HepG2 (cell line): ENCODE measurements around the gene VSX1. TPM values are rescaled to one million over a fixed set of nuclear protein-coding genes. Genes with fewer than 3 reads are reported as not detected.

ENCODE experiments used
- AKAP8 ChIP-seq: sonication (generic); formaldehyde crosslinking; IDR thresholded peaks from 2 replicates; pipeline ENCODE4 v1.5.1; 2020; ENCODE audit warnings: mild to moderate bottlenecking, missing genetic modification reagents
- DR1 ChIP-seq: sonication (generic); formaldehyde crosslinking; IDR thresholded peaks from 2 replicates; pipeline ENCODE4 v1.8.0; 2021; ENCODE audit warnings: mild to moderate bottlenecking, missing genetic modification reagents, inconsistent platforms
- GATAD1 ChIP-seq: IDR thresholded peaks from 2 replicates; pipeline ENCODE4 v1.6.1; 2016; ENCODE audit warnings: missing genetic modification reagents, missing compliant biosample characterization
- HOXA3 ChIP-seq: sonication (generic); formaldehyde crosslinking; IDR thresholded peaks from 2 replicates; pipeline ENCODE4 v1.5.0; 2020; ENCODE audit warnings: missing genetic modification reagents
- KLF16 ChIP-seq, 2 experiments: sonication (generic) in 1 of 2; formaldehyde crosslinking in 1 of 2; IDR thresholded peaks; 2 replicates each; pipeline versions ENCODE4 v1.6.1 to v1.8.0; 2016 to 2023; ENCODE audit warnings: missing genetic modification reagents in 2 of 2, missing compliant biosample characterization in 1 of 2
- MATR3 ChIP-seq: sonication (generic); formaldehyde crosslinking; IDR thresholded peaks from 2 replicates; pipeline ENCODE4 v1.4.0; 2020; ENCODE audit warnings: missing genetic modification reagents
- MXI1 ChIP-seq: IDR thresholded peaks from 3 replicates; pipeline ENCODE4 v1.6.1; 2012; ENCODE audit warnings: low read depth, low read length, inconsistent platforms, borderline replicate concordance
- RARG ChIP-seq: sonication (generic); formaldehyde crosslinking; IDR thresholded peaks from 2 replicates; pipeline ENCODE4 v1.4.0; 2020; ENCODE audit warnings: low read depth, mild to moderate bottlenecking, missing genetic modification reagents
- RBFOX2 ChIP-seq: fragments of 200-400 bp; formaldehyde crosslinking; IDR thresholded peaks from 2 replicates; pipeline ENCODE4 v1.6.1; 2017; ENCODE audit warnings: low read depth, mild to moderate bottlenecking, low read length
- RBM22 ChIP-seq: fragments of 200-400 bp; formaldehyde crosslinking; optimal IDR thresholded peaks from 2 replicates; pipeline ENCODE3; 2017; ENCODE audit warnings: mild to moderate bottlenecking, low read length, moderate library complexity
- SIX1 ChIP-seq: sonication (generic); formaldehyde crosslinking; IDR thresholded peaks from 2 replicates; pipeline ENCODE4 v1.4.0; 2020; ENCODE audit warnings: missing genetic modification reagents, borderline replicate concordance
- SOX5 ChIP-seq: IDR thresholded peaks from 2 replicates; pipeline ENCODE4 v1.6.1; 2016; ENCODE audit warnings: borderline replicate concordance
- SP5 ChIP-seq: IDR thresholded peaks from 2 replicates; pipeline ENCODE4 v1.6.1; 2016; ENCODE audit warnings: low read depth, borderline replicate concordance
- TBP ChIP-seq: sonication (generic); formaldehyde crosslinking; IDR thresholded peaks from 2 replicates; pipeline ENCODE4 v1.5.0; 2020; ENCODE audit warnings: missing genetic modification reagents
- TFDP2 ChIP-seq: sonication (generic); formaldehyde crosslinking; IDR thresholded peaks from 2 replicates; pipeline ENCODE4 v1.4.0; 2020; ENCODE audit warnings: missing genetic modification reagents
- TRAFD1 ChIP-seq: sonication (generic); formaldehyde crosslinking; IDR thresholded peaks from 2 replicates; pipeline ENCODE4 v1.5.1; 2020; ENCODE audit warnings: missing genetic modification reagents, mild to moderate bottlenecking, borderline replicate concordance
- ZC3H4 ChIP-seq: sonication (generic); formaldehyde crosslinking; IDR thresholded peaks from 2 replicates; pipeline ENCODE4 v1.4.0; 2020; ENCODE audit warnings: missing genetic modification reagents, borderline replicate concordance
- ZNF101 ChIP-seq: sonication (generic); formaldehyde crosslinking; IDR thresholded peaks from 2 replicates; pipeline ENCODE4 v1.4.0; 2020; ENCODE audit warnings: mild to moderate bottlenecking, low read depth, missing genetic modification reagents, borderline replicate concordance
- ZNF138 ChIP-seq: sonication (generic); formaldehyde crosslinking; IDR thresholded peaks from 2 replicates; pipeline ENCODE4 v1.5.0; 2020; ENCODE audit warnings: mild to moderate bottlenecking, low read depth, missing genetic modification reagents
- ZNF33A ChIP-seq: sonication (generic); formaldehyde crosslinking; IDR thresholded peaks from 2 replicates; pipeline ENCODE4 v1.5.1; 2020; ENCODE audit warnings: missing genetic modification reagents, mild to moderate bottlenecking, moderate library complexity, borderline replicate concordance
- ZNF354B ChIP-seq: sonication (generic); formaldehyde crosslinking; IDR thresholded peaks from 2 replicates; pipeline ENCODE4 v1.8.0; 2022; ENCODE audit warnings: mild to moderate bottlenecking, missing genetic modification reagents
- polyA plus RNA-seq, 8 experiments: library from polyadenylated mRNA; depleted of rRNA in 3 of 8; stranded (reverse) in 7 of 8; unstranded in 1 of 8; fragments of >200 nt; fragmentation: Illumina TruSeq in 4 of 8; extraction: Trizol in 4 of 8; gene quantifications; 2 replicates each; pipeline versions ENCODE4 v1.2.1 to v1.2.3, GENCODE V29; 2011 to 2016; ENCODE audit warnings: low read depth in 4 of 8, missing spikeins in 1 of 8, mixed read lengths in 1 of 8; ENCODE audit not compliant: insufficient read depth in 1 of 8
- total RNA-seq, 5 experiments: library from RNA; depleted of rRNA; stranded (reverse); fragments of >200 nt; fragmentation: Illumina TruSeq; extraction: Trizol; gene quantifications; 2 replicates each; pipeline ENCODE4 v1.2.3, GENCODE V29; 2016; ENCODE audit warnings: low read depth in 1 of 5
- TF ChIP-seq, protein P1 (sequence below): sonication (generic); formaldehyde crosslinking; conservative IDR thresholded peaks from 2 replicates; pipeline ENCODE4 v1.5.0; 2020; ENCODE audit warnings: missing genetic modification reagents

The VSX1 gene
- total and polyA plus RNA-seq, 2 of the 13 experiments (the other 11 are each of a cell fraction or from before 2014, with no cell fraction given): 0.04 TPM; not detected in 1

- peak; percentile 83 for TF ChIP-seq HOXA3 (CRISPR knock-in tag)
- no peak for TF ChIP-seq RARG (CRISPR knock-in tag)
- 0 out of 2 replicates have a peak, but pooled peaks have one; percentile 13 for TF ChIP-seq GATAD1 (CRISPR knock-in tag)
- TF ChIP-seq ZNF354B (CRISPR knock-in tag): no peak; the same call in 1 of the 2 replicates
- TF ChIP-seq ZC3H4 (CRISPR knock-in tag): 0 out of 2 replicates have a peak, but pooled peaks have one; percentile 8
- no peak for TF ChIP-seq TBP (CRISPR knock-in tag)
- TF ChIP-seq TRAFD1 (CRISPR knock-in tag): no peak
- TF ChIP-seq MATR3 (CRISPR knock-in tag): no peak
- TF ChIP-seq MXI1: no peak
- TF ChIP-seq RBM22: no peak
- no peak; the same call in 1 of the 2 replicates for TF ChIP-seq DR1 (CRISPR knock-in tag)
- TF ChIP-seq ZNF33A (CRISPR knock-in tag): no peak
- 0 out of 4 replicates have a peak, but pooled peaks of 1 of the 2 experiments have one; percentile 31 for TF ChIP-seq KLF16 (CRISPR knock-in tag; IDR thresholded peaks at IDR 0.05)
- TF ChIP-seq SOX5 (CRISPR knock-in tag): peak; percentile 17; the same call in 1 of the 2 replicates
- peak; percentile 73; the same call in 1 of the 2 replicates for TF ChIP-seq ZNF138
- TF ChIP-seq, protein P1, sequence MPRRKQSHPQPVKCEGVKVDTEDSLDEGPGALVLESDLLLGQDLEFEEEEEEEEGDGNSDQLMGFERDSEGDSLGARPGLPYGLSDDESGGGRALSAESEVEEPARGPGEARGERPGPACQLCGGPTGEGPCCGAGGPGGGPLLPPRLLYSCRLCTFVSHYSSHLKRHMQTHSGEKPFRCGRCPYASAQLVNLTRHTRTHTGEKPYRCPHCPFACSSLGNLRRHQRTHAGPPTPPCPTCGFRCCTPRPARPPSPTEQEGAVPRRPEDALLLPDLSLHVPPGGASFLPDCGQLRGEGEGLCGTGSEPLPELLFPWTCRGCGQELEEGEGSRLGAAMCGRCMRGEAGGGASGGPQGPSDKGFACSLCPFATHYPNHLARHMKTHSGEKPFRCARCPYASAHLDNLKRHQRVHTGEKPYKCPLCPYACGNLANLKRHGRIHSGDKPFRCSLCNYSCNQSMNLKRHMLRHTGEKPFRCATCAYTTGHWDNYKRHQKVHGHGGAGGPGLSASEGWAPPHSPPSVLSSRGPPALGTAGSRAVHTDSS (CRISPR knock-in tag): no peak
- TF ChIP-seq ZNF101: no peak
- peak; percentile 86 for TF ChIP-seq RBFOX2
- peak; percentile 51; the same call in 1 of the 2 replicates for TF ChIP-seq AKAP8 (CRISPR knock-in tag)
- 0 out of 2 replicates have a peak, but pooled peaks have one; percentile 12 for TF ChIP-seq SP5
- TF ChIP-seq TFDP2 (CRISPR knock-in tag): peak; percentile 72
- no peak for TF ChIP-seq SIX1 (CRISPR knock-in tag)
Measured at GRCh38 chr20:25057234-25058050, 24.5 kb downstream of the VSX1 start (continued).
